Activated CD4-positive, alpha-beta T cell treated with anti-CD3 and anti-CD28 coated beads for 48 hours (primary cell): ENCODE data around the gene KIF6.
A peak's percentile ranks its signal among the peaks of the same experiment; 100 is the strongest.
"Not testable (repeated sequence)": the region's sequence is repeated elsewhere in the genome, so short reads cannot be mapped to it uniquely, and the experiment has no call there.

Experiments used
- DNase-seq: peaks from one replicate; pipeline ENCODE4 v3.0.0-alpha.2; 2020

Gene KIF6

GRCh38 chr6:39493174-39493573 is 232.0 kb downstream of the KIF6 start:
- DNase-seq: no peak

- DNase-seq: no peak
These were observed 235.1 kb downstream of the KIF6 start for GRCh38 chr6:39490108-39490507.

- no peak for DNase-seq
These were observed 236.8 kb downstream of the KIF6 start for GRCh38 chr6:39488255-39488879.

GRCh38 chr6:39484276-39484675 is 240.9 kb downstream of the KIF6 start:
- DNase-seq: no peak

GRCh38 chr6:39479819-39480218 is 245.4 kb downstream of the KIF6 start:
- not testable (repeated sequence) for DNase-seq

- no peak for DNase-seq
These were observed 248.5 kb downstream of the KIF6 start for GRCh38 chr6:39476670-39477069.

GRCh38 chr6:39476151-39476550 is 249.1 kb downstream of the KIF6 start:
- no peak for DNase-seq

- DNase-seq: no peak
These were observed 253.1 kb downstream of the KIF6 start for GRCh38 chr6:39471954-39472659.

GRCh38 chr6:39470506-39470905 is 254.7 kb downstream of the KIF6 start:
- no peak for DNase-seq

- DNase-seq: no peak
These were observed 256.8 kb downstream of the KIF6 start for GRCh38 chr6:39468385-39468784.

- DNase-seq: no peak
These were observed 258.6 kb downstream of the KIF6 start for GRCh38 chr6:39466631-39467030.

GRCh38 chr6:39465539-39465938 is 259.7 kb downstream of the KIF6 start:
- DNase-seq: no peak

GRCh38 chr6:39464067-39464466 is 261.1 kb downstream of the KIF6 start:
- DNase-seq: no peak

- no peak for DNase-seq
These were observed 271.2 kb downstream of the KIF6 start for GRCh38 chr6:39453956-39454524.

GRCh38 chr6:39453241-39453640 is 272.0 kb downstream of the KIF6 start:
- DNase-seq: no peak

- no peak for DNase-seq
These were observed 272.7 kb downstream of the KIF6 start for GRCh38 chr6:39452306-39453145.

GRCh38 chr6:39451831-39452230 is 273.4 kb downstream of the KIF6 start:
- DNase-seq: peak; percentile 40

GRCh38 chr6:39449022-39449421 is 276.2 kb downstream of the KIF6 start:
- DNase-seq: no peak

- no peak for DNase-seq
These were observed 278.3 kb downstream of the KIF6 start for GRCh38 chr6:39446909-39447308.

GRCh38 chr6:39445667-39446066 is 279.5 kb downstream of the KIF6 start:
- DNase-seq: no peak

GRCh38 chr6:39444479-39445019 is 280.7 kb downstream of the KIF6 start:
- DNase-seq: no peak

GRCh38 chr6:39441986-39442385 is 283.2 kb downstream of the KIF6 start:
- no peak for DNase-seq

GRCh38 chr6:39441301-39441700 is 283.9 kb downstream of the KIF6 start:
- no peak for DNase-seq
